Astrocyte (in vitro differentiated cells and primary cell): ENCODE measurements around the gene AMT. TPM values are rescaled to one million over a fixed set of nuclear protein-coding genes. Genes with fewer than 3 reads are reported as not detected.

Source experiments
- DNase-seq: peaks from one replicate; pipeline ENCODE4 v3.0.0-alpha.2; 2010; ENCODE audit warnings: low read depth
- FAIRE-seq: peaks from 2 replicates; lab custom pipeline; 2011; peaks lifted over from hg19 to GRCh38; lab: Jason Lieb, UNC
- H2AFZ ChIP-seq: 2 replicates; pipeline ENCODE4 v1.6.0; 2012; ENCODE audit warnings: low read depth, low read length, inconsistent platforms
- H3K27ac ChIP-seq: 2 replicates; pipeline ENCODE4 v1.5.1; 2011; ENCODE audit warnings: low read depth, low read length, inconsistent platforms
- H3K27me3 ChIP-seq: 2 replicates; pipeline ENCODE4 v1.6.0; 2011; ENCODE audit warnings: low read length, inconsistent platforms; ENCODE audit not compliant: insufficient read depth
- H3K36me3 ChIP-seq: 2 replicates; pipeline ENCODE4 v1.5.1; 2011; ENCODE audit warnings: low read length, inconsistent platforms; ENCODE audit not compliant: insufficient read depth
- H3K4me1 ChIP-seq: 2 replicates; pipeline ENCODE4 v1.5.1; 2011; ENCODE audit warnings: low read length, inconsistent platforms; ENCODE audit not compliant: insufficient read depth
- H3K4me2 ChIP-seq: 2 replicates; pipeline ENCODE4 v1.6.0; 2012; ENCODE audit warnings: low read length, inconsistent platforms
- H3K4me3 ChIP-seq: 2 replicates; pipeline ENCODE4 v1.5.1; 2011; ENCODE audit warnings: low read depth, mild to moderate bottlenecking, low read length, inconsistent platforms; ENCODE audit not compliant: insufficient read depth
- H3K79me2 ChIP-seq: 2 replicates; pipeline ENCODE4 v1.6.0; 2012; ENCODE audit warnings: mild to moderate bottlenecking, low read length, inconsistent platforms; ENCODE audit not compliant: insufficient read depth
- H3K9ac ChIP-seq: 2 replicates; pipeline ENCODE4 v1.6.0; 2012; ENCODE audit warnings: mild to moderate bottlenecking, low read length, inconsistent platforms
- H3K9me3 ChIP-seq: 2 replicates; pipeline ENCODE4 v1.5.1; 2012; ENCODE audit warnings: low read depth, mild to moderate bottlenecking, low read length, inconsistent platforms; ENCODE audit not compliant: insufficient read depth
- H4K20me1 ChIP-seq: 2 replicates; pipeline ENCODE4 v1.6.0; 2012; ENCODE audit warnings: low read length, inconsistent platforms; ENCODE audit not compliant: insufficient read depth
- H3K27ac Mint-ChIP-seq: one replicate; pipeline ENCODE4 v1.8.0; 2021; ENCODE audit warnings: mild to moderate bottlenecking, mixed read lengths; ENCODE audit not compliant: unreplicated experiment
- H3K27me3 Mint-ChIP-seq: one replicate; pipeline ENCODE4 v1.8.0; 2021; ENCODE audit warnings: low read depth, mixed read lengths; ENCODE audit not compliant: unreplicated experiment
- H3K36me3 Mint-ChIP-seq: one replicate; pipeline ENCODE4 v1.8.0; 2021; ENCODE audit warnings: low read depth, mixed read lengths; ENCODE audit not compliant: unreplicated experiment
- H3K4me1 Mint-ChIP-seq: one replicate; pipeline ENCODE4 v1.8.0; 2021; ENCODE audit warnings: low read depth, mixed read lengths; ENCODE audit not compliant: unreplicated experiment
- H3K4me3 Mint-ChIP-seq: one replicate; pipeline ENCODE4 v1.8.0; 2021; ENCODE audit warnings: mild to moderate bottlenecking, moderate library complexity, mixed read lengths; ENCODE audit not compliant: unreplicated experiment
- H3K9me3 Mint-ChIP-seq: one replicate; pipeline ENCODE4 v1.8.0; 2021; ENCODE audit warnings: mild to moderate bottlenecking, mixed read lengths; ENCODE audit not compliant: unreplicated experiment
- EZH2 ChIP-seq: IDR thresholded peaks from 2 replicates; pipeline ENCODE4 v1.6.1; 2012; ENCODE audit warnings: mild to moderate bottlenecking, low read length, inconsistent platforms; ENCODE audit not compliant: insufficient read depth
- total RNA-seq: library from RNA; stranded (reverse); gene quantifications from 2 replicates; pipeline ENCODE4 v1.2.1, GENCODE V29; 2021
- TF ChIP-seq, protein P1 (sequence below): IDR thresholded peaks from 2 replicates; pipeline ENCODE4 v1.5.1; 2011; ENCODE audit warnings: low read depth, mild to moderate bottlenecking, inconsistent platforms, low read length, moderate library complexity; ENCODE audit not compliant: insufficient read depth

Gene AMT
- total RNA-seq, 1 donor from 2014 or later: 5.2 TPM

DNA sequence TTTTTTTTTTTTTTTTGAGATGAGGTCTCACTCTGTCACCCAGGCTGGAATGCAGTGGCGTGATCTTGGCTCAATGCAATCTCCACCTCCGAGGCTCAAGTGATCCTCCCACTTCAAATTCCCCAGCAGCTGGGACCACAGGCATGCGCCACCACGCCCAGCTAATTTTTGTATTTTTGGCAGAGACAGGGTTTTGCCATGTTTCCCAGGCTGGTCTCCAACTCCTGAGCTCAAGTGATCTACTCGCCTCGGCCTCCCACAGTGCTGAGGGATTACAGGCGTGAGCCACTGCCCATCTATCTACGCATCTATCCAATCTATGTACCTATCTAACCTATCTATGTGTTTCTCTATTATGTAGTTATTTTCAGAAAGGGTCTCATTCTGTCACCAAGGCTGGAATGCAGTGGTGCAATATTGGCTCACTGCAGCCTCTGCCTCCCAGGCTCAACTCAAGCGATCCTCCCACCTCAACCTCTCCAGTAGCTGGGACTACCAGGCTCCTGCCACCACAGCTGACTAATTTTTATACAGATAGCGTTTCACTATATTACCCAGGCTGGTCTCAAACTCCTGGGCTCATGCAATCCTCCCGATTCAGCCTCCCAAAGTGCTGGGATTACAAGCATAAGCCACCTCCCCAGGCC, 43.9 kb downstream of the AMT start:
- Histone ChIP-seq H4K20me1 (peaks cover 90% of the 10 kb centered on the region), H3K36me3 (peaks cover 17% of the 10 kb centered on the region), H3K27me3 (no peaks in the 10 kb centered on the region), H3K4me2 (peak overlapping the region; percentile 70), H3K4me1 (peaks cover 15% of the 10 kb centered on the region), H3K4me3 (no peak overlapping the region), H3K9me3 (no peaks in the 10 kb centered on the region), H3K27ac (peak overlapping the region; percentile 85), H3K79me2 (peaks cover 100% of the 10 kb centered on the region), H2AFZ (no peak overlapping the region), H3K9ac (peak overlapping the region; percentile 39)
- FAIRE-seq: no peak
- Mint-ChIP-seq H3K4me3 (peak overlapping the region; percentile 40), H3K27me3 (no peaks in the 10 kb centered on the region), H3K9me3 (no peaks in the 10 kb centered on the region), H3K4me1 (peaks cover 10% of the 10 kb centered on the region), H3K27ac (peak overlapping the region; percentile 98), H3K36me3 (peaks cover 10% of the 10 kb centered on the region)
- DNase-seq: peak; percentile 91
- TF ChIP-seq EZH2: no peak
- TF ChIP-seq, protein P1, sequence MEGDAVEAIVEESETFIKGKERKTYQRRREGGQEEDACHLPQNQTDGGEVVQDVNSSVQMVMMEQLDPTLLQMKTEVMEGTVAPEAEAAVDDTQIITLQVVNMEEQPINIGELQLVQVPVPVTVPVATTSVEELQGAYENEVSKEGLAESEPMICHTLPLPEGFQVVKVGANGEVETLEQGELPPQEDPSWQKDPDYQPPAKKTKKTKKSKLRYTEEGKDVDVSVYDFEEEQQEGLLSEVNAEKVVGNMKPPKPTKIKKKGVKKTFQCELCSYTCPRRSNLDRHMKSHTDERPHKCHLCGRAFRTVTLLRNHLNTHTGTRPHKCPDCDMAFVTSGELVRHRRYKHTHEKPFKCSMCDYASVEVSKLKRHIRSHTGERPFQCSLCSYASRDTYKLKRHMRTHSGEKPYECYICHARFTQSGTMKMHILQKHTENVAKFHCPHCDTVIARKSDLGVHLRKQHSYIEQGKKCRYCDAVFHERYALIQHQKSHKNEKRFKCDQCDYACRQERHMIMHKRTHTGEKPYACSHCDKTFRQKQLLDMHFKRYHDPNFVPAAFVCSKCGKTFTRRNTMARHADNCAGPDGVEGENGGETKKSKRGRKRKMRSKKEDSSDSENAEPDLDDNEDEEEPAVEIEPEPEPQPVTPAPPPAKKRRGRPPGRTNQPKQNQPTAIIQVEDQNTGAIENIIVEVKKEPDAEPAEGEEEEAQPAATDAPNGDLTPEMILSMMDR: no peak

DNA sequence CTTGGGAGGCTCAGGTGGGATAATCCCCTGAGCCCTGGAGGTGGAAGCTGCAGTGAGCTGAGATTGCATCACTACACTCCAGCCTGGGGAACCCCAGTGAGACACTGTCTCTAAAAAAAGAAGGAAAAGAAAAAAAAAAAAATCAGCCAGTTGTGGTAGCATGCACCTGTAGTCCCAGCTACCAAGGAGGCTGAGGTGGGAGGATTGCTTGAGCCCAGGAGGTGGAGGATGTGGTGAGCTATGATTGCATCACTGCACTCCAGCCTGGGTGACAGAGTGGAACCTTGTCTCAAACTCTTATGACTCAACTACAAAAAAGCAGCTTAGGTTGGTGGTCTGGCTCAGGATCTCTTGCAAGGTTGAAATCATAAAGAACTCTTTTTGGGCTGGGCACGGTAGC, 44.8 kb downstream of the AMT start:
- H3K27ac ChIP-seq: peak overlapping the region; percentile 77
- H2AFZ ChIP-seq: no peak overlapping the region
- no peak for FAIRE-seq
- Mint-ChIP-seq H3K27me3 (no peaks in the 10 kb centered on the region), H3K9me3 (no peaks in the 10 kb centered on the region), H3K36me3 (peaks cover 13% of the 10 kb centered on the region), H3K27ac (peak overlapping the region; percentile 95), H3K4me3 (no peak overlapping the region), H3K4me1 (peaks cover 9% of the 10 kb centered on the region)
- peak; percentile 87 for DNase-seq
- no peaks in the 10 kb centered on the region for H3K27me3 ChIP-seq
- peaks cover 15% of the 10 kb centered on the region for H3K4me1 ChIP-seq
- peak overlapping the region; percentile 53 for H3K9ac ChIP-seq
- H3K79me2 ChIP-seq: peaks cover 100% of the 10 kb centered on the region
- peak overlapping the region; percentile 65 for H3K4me2 ChIP-seq
- peaks cover 90% of the 10 kb centered on the region for H4K20me1 ChIP-seq
- TF ChIP-seq, protein P1: no peak
- TF ChIP-seq EZH2: no peak
- peaks cover 19% of the 10 kb centered on the region for H3K36me3 ChIP-seq
- no peak overlapping the region for H3K4me3 ChIP-seq
- H3K9me3 ChIP-seq: no peaks in the 10 kb centered on the region

DNA sequence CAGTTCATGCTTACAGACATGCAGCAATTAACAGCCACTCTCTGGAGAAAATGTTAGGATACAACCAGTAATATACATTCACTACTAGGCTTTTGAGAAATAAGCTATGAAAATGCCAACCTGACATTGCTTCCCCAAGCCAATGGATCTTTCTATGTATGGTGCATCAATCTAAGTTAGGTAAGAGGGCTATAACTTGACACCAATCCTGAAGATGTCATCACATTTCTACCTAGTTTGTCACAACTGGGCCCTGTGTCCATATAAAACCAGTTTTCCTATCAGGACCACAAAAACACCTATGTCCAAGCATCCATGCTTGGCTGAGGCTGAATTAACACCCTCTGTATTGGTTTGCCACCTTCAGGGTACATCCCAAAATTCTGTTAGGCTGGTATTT, 50.3 kb downstream of the AMT start:
- TF ChIP-seq, protein P1: no peak
- no peak for TF ChIP-seq EZH2
- Mint-ChIP-seq H3K9me3 (no peaks in the 10 kb centered on the region), H3K27me3 (no peaks in the 10 kb centered on the region), H3K4me1 (no peaks in the 10 kb centered on the region), H3K4me3 (no peak overlapping the region), H3K27ac (no peak overlapping the region), H3K36me3 (peaks cover 21% of the 10 kb centered on the region)
- Histone ChIP-seq H3K4me1 (peaks cover under 1% of the 10 kb centered on the region), H2AFZ (no peak overlapping the region), H3K36me3 (peaks cover 43% of the 10 kb centered on the region), H3K4me2 (no peak overlapping the region), H3K27ac (no peak overlapping the region), H3K9ac (no peak overlapping the region), H3K4me3 (no peak overlapping the region), H4K20me1 (peaks cover 87% of the 10 kb centered on the region), H3K79me2 (peaks cover 97% of the 10 kb centered on the region), H3K27me3 (no peaks in the 10 kb centered on the region), H3K9me3 (no peaks in the 10 kb centered on the region)
- FAIRE-seq (no peak), DNase-seq (no peak)
